GM18520 (cell line): ENCODE data around the gene ATL3.
"Not testable (repeated sequence)": the region's sequence is repeated elsewhere in the genome, so short reads cannot be mapped to it uniquely, and the experiment has no call there.

Source experiments
- ATAC-seq: cut with Tn5 transposase; IDR thresholded peaks from one replicate; pipeline ENCODE4 v1.9.1; 2021; ENCODE audit not compliant: unreplicated experiment

ATL3 gene

GRCh38 chr11:63595296-63595695, 75.9 kb downstream of the ATL3 start:
- ATAC-seq: no peak

GRCh38 chr11:63592975-63593395, 78.2 kb downstream of the ATL3 start:
- no peak for ATAC-seq

GRCh38 chr11:63590024-63590788, 81.0 kb downstream of the ATL3 start:
- no peak for ATAC-seq

GRCh38 chr11:63589000-63589399, 82.2 kb downstream of the ATL3 start:
- no peak for ATAC-seq

GRCh38 chr11:63586451-63587166, 84.6 kb downstream of the ATL3 start:
- no peak for ATAC-seq

GRCh38 chr11:63583357-63583677, 87.9 kb downstream of the ATL3 start:
- ATAC-seq: no peak

GRCh38 chr11:63581224-63581623, 90.0 kb downstream of the ATL3 start:
- ATAC-seq: not testable (repeated sequence)

GRCh38 chr11:63578882-63579281, 92.3 kb downstream of the ATL3 start:
- not testable (repeated sequence) for ATAC-seq

GRCh38 chr11:63574856-63575602, 96.1 kb downstream of the ATL3 start:
- ATAC-seq: no peak
